WERI-Rb-1 (cell line): ENCODE data around the gene PLCL1.
A peak's percentile ranks its signal among the peaks of the same experiment; 100 is the strongest.

ENCODE experiments used
- DNase-seq: peaks from one replicate; pipeline ENCODE4 v3.0.0-alpha.2; 2020
- H3K27ac ChIP-seq: fragments of 250-450 bp; sonication (Bioruptor Pico); 2 replicates; pipeline ENCODE4 v1.5.1; 2020; ENCODE audit warnings: mild to moderate bottlenecking, moderate library complexity
- H3K27me3 ChIP-seq: fragments of 250-450 bp; sonication (Bioruptor Pico); 2 replicates; pipeline ENCODE4 v1.5.1; 2021; ENCODE audit warnings: mild to moderate bottlenecking, low read depth, moderate library complexity; ENCODE audit not compliant: insufficient read depth, severe bottlenecking
- H3K36me3 ChIP-seq: fragments of 250-450 bp; sonication (Bioruptor Pico); 2 replicates; pipeline ENCODE4 v1.5.1; 2020; ENCODE audit warnings: mild to moderate bottlenecking, moderate library complexity
- H3K4me3 ChIP-seq: 2 replicates; pipeline ENCODE4 v1.5.1; 2011; ENCODE audit warnings: low read depth, mild to moderate bottlenecking, control low read depth, low read length
- H3K9me3 ChIP-seq: fragments of 250-450 bp; sonication (Bioruptor Pico); 2 replicates; pipeline ENCODE4 v1.5.1; 2021; ENCODE audit warnings: mild to moderate bottlenecking, moderate library complexity; ENCODE audit not compliant: severe bottlenecking
- TF ChIP-seq, protein P1 (sequence below): IDR thresholded peaks from 2 replicates; pipeline ENCODE4 v1.5.1; 2011; ENCODE audit warnings: low read depth, mild to moderate bottlenecking, control low read depth, inconsistent platforms, low read length

PLCL1 gene

DNA sequence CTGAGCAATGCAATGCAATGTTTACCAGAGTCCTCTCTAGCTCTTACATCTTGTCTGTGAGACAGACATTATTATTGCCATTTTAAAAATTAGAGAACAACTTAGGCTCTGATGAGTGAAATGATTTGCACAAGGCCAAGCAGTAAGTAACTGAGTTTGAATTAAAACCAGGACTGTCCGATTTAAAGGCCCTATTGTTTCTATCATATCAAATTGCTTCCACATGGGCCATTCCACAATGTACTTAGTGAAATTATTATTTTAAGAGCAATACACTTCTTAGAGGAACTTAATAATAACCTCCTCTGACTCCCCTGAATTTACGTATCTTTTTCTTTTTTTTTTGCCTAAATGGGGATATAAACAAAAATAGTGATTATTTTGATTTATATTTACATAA lies 64.6 kb downstream of the PLCL1 start:
- TF ChIP-seq, protein P1, sequence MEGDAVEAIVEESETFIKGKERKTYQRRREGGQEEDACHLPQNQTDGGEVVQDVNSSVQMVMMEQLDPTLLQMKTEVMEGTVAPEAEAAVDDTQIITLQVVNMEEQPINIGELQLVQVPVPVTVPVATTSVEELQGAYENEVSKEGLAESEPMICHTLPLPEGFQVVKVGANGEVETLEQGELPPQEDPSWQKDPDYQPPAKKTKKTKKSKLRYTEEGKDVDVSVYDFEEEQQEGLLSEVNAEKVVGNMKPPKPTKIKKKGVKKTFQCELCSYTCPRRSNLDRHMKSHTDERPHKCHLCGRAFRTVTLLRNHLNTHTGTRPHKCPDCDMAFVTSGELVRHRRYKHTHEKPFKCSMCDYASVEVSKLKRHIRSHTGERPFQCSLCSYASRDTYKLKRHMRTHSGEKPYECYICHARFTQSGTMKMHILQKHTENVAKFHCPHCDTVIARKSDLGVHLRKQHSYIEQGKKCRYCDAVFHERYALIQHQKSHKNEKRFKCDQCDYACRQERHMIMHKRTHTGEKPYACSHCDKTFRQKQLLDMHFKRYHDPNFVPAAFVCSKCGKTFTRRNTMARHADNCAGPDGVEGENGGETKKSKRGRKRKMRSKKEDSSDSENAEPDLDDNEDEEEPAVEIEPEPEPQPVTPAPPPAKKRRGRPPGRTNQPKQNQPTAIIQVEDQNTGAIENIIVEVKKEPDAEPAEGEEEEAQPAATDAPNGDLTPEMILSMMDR = no peak
- Histone ChIP-seq H3K36me3 (no peaks in the 10 kb centered on the region), H3K9me3 (no peaks in the 10 kb centered on the region), H3K4me3 (no peak overlapping the region), H3K27me3 (no peaks in the 10 kb centered on the region), H3K27ac (no peak overlapping the region)
- no peak for DNase-seq

DNA sequence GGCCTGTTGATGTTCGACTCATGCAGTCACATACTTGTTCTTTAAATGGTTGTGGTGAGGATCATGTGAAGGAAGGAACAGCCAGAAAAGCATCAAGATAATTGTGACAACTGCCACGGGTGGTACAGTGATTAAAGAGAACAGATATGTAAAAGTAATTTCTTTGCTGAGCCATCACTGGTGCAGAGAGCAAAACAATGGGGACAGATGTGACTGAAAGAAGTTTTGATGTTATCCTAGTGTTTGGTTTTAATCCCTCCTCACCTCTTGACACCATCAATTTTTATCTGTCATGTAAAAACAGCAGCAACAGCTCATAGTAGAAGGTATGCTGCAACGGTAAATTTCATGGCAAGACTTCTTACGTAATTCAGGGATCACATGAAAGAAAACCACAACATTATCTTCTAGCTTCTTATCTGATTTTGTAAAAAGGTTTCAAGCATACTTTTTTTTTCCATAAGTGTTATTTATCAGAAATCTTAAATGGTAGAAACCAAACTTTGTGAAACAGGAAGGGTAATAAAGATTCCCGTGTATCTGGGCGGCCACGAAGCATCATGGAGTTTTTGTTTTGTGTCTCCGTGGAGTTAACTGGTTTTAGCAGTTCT lies 65.2 kb downstream of the PLCL1 start:
- TF ChIP-seq, protein P1 = no peak
- Histone ChIP-seq H3K36me3 (no peaks in the 10 kb centered on the region), H3K27ac (no peak overlapping the region), H3K4me3 (no peak overlapping the region), H3K27me3 (no peaks in the 10 kb centered on the region), H3K9me3 (no peaks in the 10 kb centered on the region)
- no peak for DNase-seq

DNA sequence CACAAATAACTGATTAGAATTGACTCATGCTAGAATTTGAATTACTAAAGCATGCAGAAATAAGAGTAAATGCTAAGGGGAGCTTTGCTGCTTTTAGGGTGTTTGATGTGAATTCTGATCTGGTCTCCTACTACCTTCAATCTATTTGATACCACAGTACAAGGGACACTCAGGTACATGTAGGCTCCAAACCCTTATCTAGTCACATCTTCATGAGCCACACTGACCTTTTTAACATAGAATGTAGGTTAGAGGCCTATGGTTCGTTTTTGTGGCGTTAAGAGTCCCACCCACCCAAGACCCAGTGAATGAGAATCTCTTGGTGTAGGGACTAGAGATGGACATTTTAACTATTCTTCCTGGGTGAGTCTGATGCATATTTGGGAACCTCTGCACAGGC lies 65.7 kb downstream of the PLCL1 start:
- Histone ChIP-seq H3K4me3 (no peak overlapping the region), H3K27me3 (no peaks in the 10 kb centered on the region), H3K9me3 (no peaks in the 10 kb centered on the region), H3K27ac (no peak overlapping the region), H3K36me3 (no peaks in the 10 kb centered on the region)
- TF ChIP-seq, protein P1 = no peak
- no peak for DNase-seq

DNA sequence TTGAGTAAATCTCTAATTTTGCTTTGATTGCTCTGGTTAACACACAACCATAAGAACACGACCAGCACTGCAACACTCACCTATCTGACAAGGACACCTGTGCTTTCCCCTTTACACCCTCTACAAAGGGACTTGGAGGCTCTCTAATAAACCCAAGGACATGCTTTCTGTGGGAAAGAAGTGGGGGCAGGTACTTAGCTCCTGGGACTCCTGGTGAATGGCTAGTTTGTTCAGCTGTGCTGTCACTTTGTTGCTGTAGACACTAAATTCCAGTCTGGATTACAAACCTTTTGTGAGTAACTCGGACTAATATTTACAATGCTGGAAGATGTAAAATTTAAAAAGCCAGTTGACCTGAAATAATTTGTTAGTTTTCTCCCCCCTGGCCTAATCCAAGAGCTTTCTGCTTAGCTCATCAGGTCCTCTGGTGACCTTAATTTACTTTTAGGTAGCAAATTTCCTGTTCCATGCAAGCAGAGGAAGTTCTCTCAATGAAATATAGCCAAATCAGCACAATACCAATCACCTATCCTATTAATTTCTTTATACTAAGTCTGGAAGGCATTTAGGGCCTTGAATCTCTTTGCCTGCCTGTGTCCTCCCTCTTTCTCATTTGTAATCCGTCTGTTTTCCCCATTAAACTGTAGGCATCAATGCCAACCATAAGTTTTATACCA lies 67.5 kb downstream of the PLCL1 start:
- no peak for DNase-seq
- TF ChIP-seq, protein P1 = no peak
- no peaks in the 10 kb centered on the region for H3K27me3 ChIP-seq

DNA sequence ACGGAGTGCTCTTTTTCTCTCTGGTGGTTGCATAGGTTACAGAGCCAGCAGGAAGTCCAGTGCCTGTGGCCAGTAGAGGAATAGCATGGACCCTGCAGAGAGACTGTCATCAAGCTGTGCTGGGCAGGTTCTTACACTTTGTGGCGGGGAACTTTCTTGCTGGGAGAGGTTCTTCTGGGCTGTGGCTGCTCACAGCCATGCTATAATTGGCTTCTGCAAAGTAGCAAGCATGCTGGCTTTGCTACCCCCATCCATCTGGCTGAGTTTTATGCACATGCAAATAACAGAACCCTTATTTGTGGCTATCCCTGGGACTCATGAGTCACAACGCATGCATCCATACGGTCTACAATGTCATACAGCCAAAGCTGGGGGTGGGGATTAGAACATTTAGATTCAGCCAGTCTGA lies 68.9 kb downstream of the PLCL1 start:
- Histone ChIP-seq H3K9me3 (no peaks in the 10 kb centered on the region), H3K27ac (no peak overlapping the region), H3K4me3 (no peak overlapping the region), H3K36me3 (no peaks in the 10 kb centered on the region), H3K27me3 (no peaks in the 10 kb centered on the region)
- DNase-seq = no peak
- TF ChIP-seq, protein P1 = 0 out of 2 replicates have a peak, but pooled peaks have one; percentile 9

More for the DNA sequence above, 67.5 kb downstream of the PLCL1 start:
- no peaks in the 10 kb centered on the region for H3K9me3 ChIP-seq
- H3K27ac ChIP-seq = no peak overlapping the region
- H3K4me3 ChIP-seq = no peak overlapping the region
- H3K36me3 ChIP-seq = no peaks in the 10 kb centered on the region
